RPMI7951 (cell line): Measurements from ENCODE around the gene DMGDH. TPM values are rescaled to one million over a fixed set of nuclear protein-coding genes. Genes with fewer than 3 reads are reported as not detected.

Source experiments
- DNase-seq: peaks from one replicate; pipeline ENCODE4 v3.0.0-alpha.2; 2012; ENCODE audit warnings: low read depth
- total RNA-seq: library from RNA; depleted of rRNA; stranded (reverse); fragments of >200 nt; shearing (Covaris generic); gene quantifications from 2 replicates; pipeline ENCODE4 v1.2.3, GENCODE V29; 2014; rRNA removed

Gene DMGDH
- total RNA-seq, 1 experiment from 2014 or later = not detected

- DNase-seq = no peak
These were observed 94.9 kb downstream of the DMGDH start for GRCh38 chr5:78974601-78975000.

- no peak for DNase-seq
These were observed 95.5 kb downstream of the DMGDH start for GRCh38 chr5:78974011-78974410.

GRCh38 chr5:78972654-78973428 lies 96.6 kb downstream of the DMGDH start:
- peak; percentile 9 for DNase-seq

- no peak for DNase-seq
These were observed 97.5 kb downstream of the DMGDH start for GRCh38 chr5:78971998-78972397.

GRCh38 chr5:78968781-78969180 lies 100.7 kb downstream of the DMGDH start:
- DNase-seq = no peak

- DNase-seq = peak; percentile 66
These were observed 104.6 kb downstream of the DMGDH start for GRCh38 chr5:78964889-78965288.

GRCh38 chr5:78961743-78962142 lies 107.7 kb downstream of the DMGDH start:
- DNase-seq = no peak

- DNase-seq = no peak
These were observed 109.7 kb downstream of the DMGDH start for GRCh38 chr5:78959767-78960166.

GRCh38 chr5:78958672-78959445 lies 110.6 kb downstream of the DMGDH start:
- no peak for DNase-seq

GRCh38 chr5:78956901-78957300 lies 112.6 kb downstream of the DMGDH start:
- no peak for DNase-seq

- DNase-seq = peak; percentile 51
These were observed 116.2 kb downstream of the DMGDH start for GRCh38 chr5:78953092-78953800.

Other genes starting within 250 kb of the DMGDH start
- gene ARSB, start 84.4 kb downstream of the DMGDH start, total RNA-seq = 18.5 and 19.3 TPM in 2 replicates
- gene BHMT2, start 93 bp upstream of the DMGDH start, total RNA-seq = not detected in 2 replicates
- not detected in 2 replicates for gene BHMT, start 42.1 kb upstream of the DMGDH start, total RNA-seq
- gene JMY, start 166.5 kb upstream of the DMGDH start, total RNA-seq = 3.4 and 3.6 TPM in 2 replicates